IPS DF 6.9 (cell line): ENCODE data around the gene CASP10.

Experiments
- DNase-seq: peaks from one replicate; pipeline ENCODE4 v3.0.0-alpha.2; 2013; ENCODE audit warnings: low read depth, low spot score
- H3K27ac ChIP-seq: one replicate; pipeline ENCODE4 v1.5.1; 2013; ENCODE audit warnings: low read length, control low read depth
- H3K27me3 ChIP-seq: 2 replicates; pipeline ENCODE4 v1.6.1; 2013; ENCODE audit warnings: mild to moderate bottlenecking, low read length; ENCODE audit not compliant: control insufficient read depth, insufficient read depth
- H3K36me3 ChIP-seq: 2 replicates; pipeline ENCODE4 v1.6.1; 2013; ENCODE audit warnings: low read length; ENCODE audit not compliant: control insufficient read depth, insufficient read depth
- H3K4me1 ChIP-seq: 2 replicates; pipeline ENCODE4 v1.6.1; 2013; ENCODE audit warnings: low read length; ENCODE audit not compliant: control insufficient read depth, insufficient read depth
- H3K4me3 ChIP-seq: 2 replicates; pipeline ENCODE4 v1.5.1; 2013; ENCODE audit warnings: mild to moderate bottlenecking, low read length
- H3K9me3 ChIP-seq: 2 replicates; pipeline ENCODE4 v1.6.1; 2013; ENCODE audit warnings: low read length, inconsistent platforms; ENCODE audit not compliant: control insufficient read depth, insufficient read depth
- WGBS: extraction: QIAGEN DNeasy Blood & Tissue Kit; methylation state at CpG from one replicate; pipeline ENCODE4 v1.1.7; 2013; ENCODE audit warnings: mixed read lengths, missing lambda C conversion rate; ENCODE audit not compliant: insufficient read length, insufficient coverage; 5-methylcytosine and 5-hydroxymethylcytosine counted together

Gene CASP10

GRCh38 chr2:201216918-201217317 lies 34.0 kb downstream of the CASP10 start:
- H3K27me3 ChIP-seq, result no peaks in the 10 kb centered on the region
- no CpG with 5 or more reads among the region's 1 CpG for WGBS

GRCh38 chr2:201218780-201219179 lies 35.8 kb downstream of the CASP10 start:
- no peak for DNase-seq
- H3K27me3 ChIP-seq, result no peaks in the 10 kb centered on the region
- H3K4me1 ChIP-seq, result no peaks in the 10 kb centered on the region
- WGBS, result no CpG with 5 or more reads among the region's 6 CpGs
- no peak overlapping the region for H3K27ac ChIP-seq
- no peaks in the 10 kb centered on the region for H3K9me3 ChIP-seq
- H3K4me3 ChIP-seq, result no peak overlapping the region
- H3K36me3 ChIP-seq, result no peaks in the 10 kb centered on the region

More at GRCh38 chr2:201216918-201217317, 34.0 kb downstream of the CASP10 start:
- Histone ChIP-seq H3K4me1 (no peaks in the 10 kb centered on the region), H3K27ac (no peak overlapping the region), H3K9me3 (no peaks in the 10 kb centered on the region), H3K36me3 (no peaks in the 10 kb centered on the region), H3K4me3 (no peak overlapping the region)
- DNase-seq, result no peak

GRCh38 chr2:201219328-201220096 lies 36.6 kb downstream of the CASP10 start:
- no peaks in the 10 kb centered on the region for H3K36me3 ChIP-seq
- H3K4me1 ChIP-seq, result no peaks in the 10 kb centered on the region
- H3K4me3 ChIP-seq, result no peak overlapping the region
- H3K9me3 ChIP-seq, result no peaks in the 10 kb centered on the region
- no peaks in the 10 kb centered on the region for H3K27me3 ChIP-seq
- H3K27ac ChIP-seq, result no peak overlapping the region
- WGBS, result no CpG with 5 or more reads among the region's 5 CpGs
- no peak for DNase-seq

GRCh38 chr2:201220102-201220570 lies 37.2 kb downstream of the CASP10 start:
- no peaks in the 10 kb centered on the region for H3K4me1 ChIP-seq
- no peaks in the 10 kb centered on the region for H3K36me3 ChIP-seq
- H3K27ac ChIP-seq, result no peak overlapping the region
- H3K27me3 ChIP-seq, result no peaks in the 10 kb centered on the region
- no peak for DNase-seq
- H3K4me3 ChIP-seq, result no peak overlapping the region
- WGBS, result no CpG with 5 or more reads among the region's 4 CpGs
- H3K9me3 ChIP-seq, result no peaks in the 10 kb centered on the region

GRCh38 chr2:201223089-201224073 lies 40.4 kb downstream of the CASP10 start:
- H3K9me3 ChIP-seq, result no peaks in the 10 kb centered on the region
- no peak for DNase-seq
- H3K27ac ChIP-seq, result no peak overlapping the region
- H3K36me3 ChIP-seq, result no peaks in the 10 kb centered on the region
- no peaks in the 10 kb centered on the region for H3K27me3 ChIP-seq
- no peaks in the 10 kb centered on the region for H3K4me1 ChIP-seq
- no peak overlapping the region for H3K4me3 ChIP-seq
- WGBS, result no CpG with 5 or more reads among the region's 8 CpGs

GRCh38 chr2:201228271-201228911 lies 45.5 kb downstream of the CASP10 start:
- Histone ChIP-seq H3K36me3 (no peaks in the 10 kb centered on the region), H3K27me3 (no peaks in the 10 kb centered on the region), H3K9me3 (no peaks in the 10 kb centered on the region), H3K4me3 (no peak overlapping the region), H3K27ac (no peak overlapping the region), H3K4me1 (no peaks in the 10 kb centered on the region)
- no CpG with 5 or more reads among the region's 3 CpGs for WGBS
- DNase-seq, result no peak

- no peak for DNase-seq
- Histone ChIP-seq H3K9me3 (no peaks in the 10 kb centered on the region), H3K27me3 (no peaks in the 10 kb centered on the region), H3K36me3 (no peaks in the 10 kb centered on the region), H3K27ac (no peak overlapping the region), H3K4me1 (no peaks in the 10 kb centered on the region), H3K4me3 (no peak overlapping the region)
- no CpG with 5 or more reads among the region's 12 CpGs for WGBS
These were observed 46.0 kb downstream of the CASP10 start for GRCh38 chr2:201228912-201229290.

- WGBS, result no CpG with 5 or more reads among the region's 8 CpGs
- Histone ChIP-seq H3K27me3 (no peaks in the 10 kb centered on the region), H3K9me3 (no peaks in the 10 kb centered on the region), H3K36me3 (no peaks in the 10 kb centered on the region), H3K4me3 (no peak overlapping the region), H3K27ac (no peak overlapping the region), H3K4me1 (no peaks in the 10 kb centered on the region)
- DNase-seq, result peak; percentile 91
These were observed 49.0 kb downstream of the CASP10 start for GRCh38 chr2:201231781-201232466.

GRCh38 chr2:201232467-201232815 lies 49.5 kb downstream of the CASP10 start:
- H3K4me1 ChIP-seq, result no peaks in the 10 kb centered on the region
- H3K36me3 ChIP-seq, result no peaks in the 10 kb centered on the region
- no peak overlapping the region for H3K27ac ChIP-seq
- WGBS, result no CpG with 5 or more reads among the region's 3 CpGs
- DNase-seq, result no peak
- no peak overlapping the region for H3K4me3 ChIP-seq
- no peaks in the 10 kb centered on the region for H3K27me3 ChIP-seq
- H3K9me3 ChIP-seq, result no peaks in the 10 kb centered on the region
